GM12891 (cell line): ENCODE measurements around the gene ALDH3B1.

Source experiments
- DNase-seq: peaks from one replicate; pipeline ENCODE4 v3.0.0; 2011; ENCODE audit warnings: low spot score; ENCODE audit not compliant: insufficient read length
- FAIRE-seq: peaks from 2 replicates; lab custom pipeline; 2011; peaks lifted over from hg19 to GRCh38; lab: Jason Lieb, UNC
- PAX5 ChIP-seq: IDR thresholded peaks from 2 replicates; pipeline ENCODE4 v1.6.1; 2011; ENCODE audit warnings: low read length, moderate library complexity, mild to moderate bottlenecking; ENCODE audit not compliant: insufficient read depth, severe bottlenecking
- POLR2A ChIP-seq: IDR thresholded peaks from 2 replicates; pipeline ENCODE4 v1.6.1; 2011; ENCODE audit warnings: low read depth, low read length, control low read depth
- POLR2AphosphoS5 ChIP-seq: IDR thresholded peaks from 2 replicates; pipeline ENCODE4 v1.6.1; 2011; ENCODE audit warnings: low read depth, low read length, control low read depth
- POU2F2 ChIP-seq: IDR thresholded peaks from 2 replicates; pipeline ENCODE4 v1.6.1; 2011; ENCODE audit warnings: low read depth, mild to moderate bottlenecking, control low read depth, low read length, moderate library complexity
- SPI1 ChIP-seq: IDR thresholded peaks from 2 replicates; pipeline ENCODE4 v1.6.1; 2011; ENCODE audit warnings: low read depth, low read length, control low read depth
- TAF1 ChIP-seq: IDR thresholded peaks from 2 replicates; pipeline ENCODE4 v1.6.1; 2011; ENCODE audit warnings: low read depth, low read length, control low read depth

The ALDH3B1 gene

GRCh38 chr11:68037411-68038225 lies 27.5 kb downstream of the ALDH3B1 start:
- TF ChIP-seq TAF1 (no peak), POLR2A (no peak), PAX5 (no peak), SPI1 (no peak), POU2F2 (no peak), POLR2AphosphoS5 (no peak)
- DNase-seq, result no peak
- FAIRE-seq, result no peak

DNA sequence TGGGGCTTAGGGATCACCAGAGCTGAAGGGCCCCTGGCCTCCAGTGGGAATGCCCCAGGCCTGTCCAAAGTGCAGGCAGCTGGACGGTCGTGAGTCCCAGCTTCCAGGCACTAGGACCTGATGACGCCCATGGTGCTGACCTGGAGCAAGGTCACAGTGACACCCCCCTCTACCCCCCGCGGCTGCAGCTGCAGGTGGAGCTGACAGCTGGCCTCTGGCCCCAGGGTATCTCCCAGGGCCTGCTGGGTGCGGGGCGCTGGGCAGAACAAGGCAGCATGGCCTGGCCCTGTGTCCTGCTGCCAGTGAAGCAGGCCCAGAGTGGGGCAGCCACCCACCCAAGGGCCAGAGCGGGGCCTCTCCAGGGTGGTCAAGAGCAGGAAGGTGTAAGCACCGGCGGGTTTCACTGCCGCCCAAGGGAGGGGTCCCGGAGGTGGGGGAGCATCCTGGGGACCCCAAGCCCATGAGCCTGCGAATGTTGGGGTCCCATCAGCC lies 28.1 kb downstream of the ALDH3B1 start:
- no peak for FAIRE-seq
- TF ChIP-seq PAX5 (no peak), POLR2AphosphoS5 (no peak), SPI1 (no peak), POU2F2 (no peak), TAF1 (no peak), POLR2A (no peak)
- DNase-seq, result no peak

DNA sequence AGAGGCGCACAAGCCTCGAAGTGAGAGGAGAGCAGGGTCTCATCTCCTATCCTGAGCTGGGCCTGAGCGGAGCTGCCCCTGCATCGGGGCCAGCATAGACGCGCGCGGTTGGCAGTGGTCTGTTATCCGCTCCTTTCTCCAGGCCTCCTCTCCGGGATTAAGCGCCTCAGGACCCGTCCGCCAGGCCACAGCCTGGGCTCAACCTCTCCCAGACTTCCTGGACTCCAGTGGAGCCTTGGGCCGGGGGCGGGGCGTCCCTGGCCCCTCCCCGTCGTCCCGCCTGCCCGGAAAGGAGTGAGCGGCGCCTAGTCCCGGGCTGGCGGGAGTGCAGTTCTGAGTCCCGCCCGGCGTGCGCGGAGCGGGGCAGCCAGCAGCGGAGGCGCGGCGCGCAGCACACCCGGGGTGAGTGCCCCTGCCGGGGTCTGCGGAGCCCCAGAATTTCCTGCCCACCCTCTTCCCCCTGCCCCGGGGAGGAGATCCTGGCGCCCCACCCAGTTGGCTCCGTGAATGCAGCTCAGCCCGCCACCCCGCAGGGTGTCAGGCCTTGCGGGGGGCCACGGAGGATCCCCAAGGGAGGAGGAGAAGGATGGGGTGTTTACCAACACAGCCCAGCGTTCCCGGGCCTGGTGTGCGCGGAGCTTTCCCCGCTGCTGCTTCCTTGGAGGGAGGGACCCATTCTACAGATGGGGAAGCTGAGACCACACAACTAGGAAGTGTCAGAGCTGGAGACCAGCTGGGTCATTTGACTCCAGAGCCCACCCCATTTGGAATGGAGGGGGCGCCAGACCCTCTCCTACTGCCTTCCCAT lies 28.8 kb downstream of the ALDH3B1 start, which contains the start of gene TCIRG1:
Gene TCIRG1, plus strand, starts transcription at position 308 of the 808 bp plus-strand sequence. CDS start 2,247 bp downstream, outside the sequence.
- peak; percentile 93 for DNase-seq
- 0 out of 2 replicates have a peak, but pooled peaks have one; percentile 43 for TF ChIP-seq POLR2AphosphoS5
- peak; percentile 59; the same call in 1 of the 2 replicates for TF ChIP-seq TAF1
- TF ChIP-seq PAX5, result no peak
- TF ChIP-seq SPI1, result no peak
- no peak for TF ChIP-seq POU2F2
- TF ChIP-seq POLR2A, result peak; percentile 77
- FAIRE-seq, result peak; percentile 87

DNA sequence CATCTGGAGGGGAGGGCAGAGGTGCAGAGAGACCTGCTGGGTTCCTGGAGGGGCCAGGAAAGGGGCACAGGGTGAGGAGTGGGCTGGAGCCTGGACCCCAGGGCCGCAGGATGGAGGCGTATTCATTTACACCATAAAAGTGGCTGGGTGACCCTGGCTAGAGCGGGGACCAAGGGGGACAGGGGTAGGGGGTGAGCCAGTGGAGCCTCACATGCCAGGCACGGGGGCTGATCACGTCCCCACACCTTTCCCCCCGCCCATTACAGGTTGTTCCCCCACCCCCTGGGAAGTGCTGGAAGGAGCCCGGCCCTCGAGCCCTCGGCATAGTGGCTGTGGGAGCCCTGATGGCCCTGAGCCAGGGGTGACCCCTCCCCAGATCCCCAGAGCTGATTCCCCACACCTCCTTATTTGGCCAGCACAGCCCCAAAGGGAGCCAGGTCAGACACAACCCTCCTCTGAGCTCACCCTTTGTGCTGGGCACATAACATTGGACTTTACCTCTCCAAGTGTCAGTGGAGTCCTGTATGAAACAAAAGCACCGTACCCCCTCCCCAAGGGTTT lies 29.5 kb downstream of the ALDH3B1 start:
- FAIRE-seq (no peak), DNase-seq (no peak)
- TF ChIP-seq PAX5 (no peak), POLR2A (no peak), SPI1 (no peak), TAF1 (no peak), POLR2AphosphoS5 (no peak), POU2F2 (no peak)

GRCh38 chr11:68040101-68040956 lies 30.2 kb downstream of the ALDH3B1 start:
- peak; percentile 87 for FAIRE-seq
- TF ChIP-seq TAF1 (0 out of 2 replicates have a peak, but pooled peaks have one; percentile 14), POLR2A (no peak), PAX5 (no peak), SPI1 (peak; percentile 70), POU2F2 (no peak), POLR2AphosphoS5 (no peak)
- DNase-seq, result peak; percentile 88

DNA sequence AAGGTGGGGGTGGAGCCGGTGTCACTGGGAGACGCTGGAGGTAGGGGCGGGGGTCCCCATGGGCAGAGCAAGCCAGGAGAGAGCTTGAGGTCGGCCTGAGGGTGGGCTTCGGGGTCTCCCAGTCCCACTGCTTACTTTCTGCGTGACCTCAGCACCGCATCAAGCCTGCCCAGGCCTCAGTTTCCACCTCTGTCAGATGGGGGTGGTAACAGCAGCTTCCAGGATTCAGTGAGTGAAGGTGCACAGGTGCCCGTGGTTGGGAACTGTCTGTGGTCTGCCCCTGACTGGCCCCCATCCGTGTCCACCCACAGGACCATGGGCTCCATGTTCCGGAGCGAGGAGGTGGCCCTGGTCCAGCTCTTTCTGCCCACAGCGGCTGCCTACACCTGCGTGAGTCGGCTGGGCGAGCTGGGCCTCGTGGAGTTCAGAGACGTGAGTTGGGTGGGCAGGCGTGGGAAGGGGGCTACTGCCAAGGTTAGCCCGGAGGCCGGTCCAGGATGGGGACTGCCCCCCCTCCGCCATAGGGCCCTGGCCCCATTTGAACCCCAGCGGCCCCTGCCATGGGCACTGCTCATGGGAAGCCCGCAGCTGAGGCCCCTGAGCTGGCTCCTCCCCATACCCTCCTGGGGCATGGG lies 30.9 kb downstream of the ALDH3B1 start:
- FAIRE-seq (no peak), DNase-seq (no peak)
- no peak for TF ChIP-seq POLR2A
- no peak for TF ChIP-seq POU2F2
- TF ChIP-seq POLR2AphosphoS5, result no peak
- TF ChIP-seq TAF1, result no peak
- TF ChIP-seq PAX5, result no peak
- no peak for TF ChIP-seq SPI1

GRCh38 chr11:68041617-68042218 lies 31.6 kb downstream of the ALDH3B1 start:
- FAIRE-seq (no peak), DNase-seq (no peak)
- TF ChIP-seq SPI1 (no peak), TAF1 (no peak), PAX5 (no peak), POLR2A (no peak), POLR2AphosphoS5 (no peak), POU2F2 (no peak)
